Measurements from ENCODE around the gene ACP2. TPM values are rescaled to one million over a fixed set of nuclear protein-coding genes. Genes with fewer than 3 reads are reported as not detected.

ACP2 gene
- polyA plus RNA-seq, 2 of the 4 experiments (the other 2 are of a cell fraction) = 13.6 to 19.7 TPM

- peaks cover 30% of the 10 kb centered on the region for H3K4me1 ChIP-seq
- 72% methylated on average over 13 of the region's 13 CpGs for WGBS (ENCODE audit: missing lambda C conversion rate)
- ChIA-PET POLR2A (no interaction called here), CTCF (interaction anchor here (0.9 to 2.0 kb wide), 6 partner anchors 10 to 108 kb away, joined by 3 to 18 read pairs (median 4); partner anchors contain the start of gene NR1H3)
- DNase-seq (ENCODE audit: low read depth in 1 of 2, low spot score in 1 of 2) = no peak
- no peaks in the 10 kb centered on the region for H3K9me3 ChIP-seq
- peak overlapping the region; percentile 97 for H3K4me2 ChIP-seq
- no peak for TF ChIP-seq NFE2L2 (conservative IDR thresholded peaks at IDR 0.05; ENCODE audit: low read length)
- no peak for ATAC-seq
- peak overlapping the region; percentile 72; the same call in 2 of the 3 replicates for H3K4me3 ChIP-seq
- H3K27ac ChIP-seq = peak overlapping the region; percentile 95 to 99
- no peak for FAIRE-seq
Observed at GRCh38 chr11:47268448-47269001, 19.9 kb upstream of the ACP2 start.

- DNase-seq (ENCODE audit: low read depth in 1 of 2, low spot score in 1 of 2) = no peak
- WGBS (ENCODE audit: missing lambda C conversion rate) = 88% methylated on average over 6 of the region's 6 CpGs
- ChIA-PET CTCF (interaction anchor here (0.9 to 2.0 kb wide), 7 partner anchors 8 to 107 kb away, joined by 3 to 18 read pairs (median 3); partner anchors contain the start of gene NR1H3), POLR2A (interaction anchor here (0.6 kb wide), 1 partner anchor 99 kb away, joined by 13 read pairs; no protein-coding TSS in a partner anchor)
- Histone ChIP-seq H3K4me3 (no peak overlapping the region), H3K4me2 (no peak overlapping the region), H3K9me3 (no peaks in the 10 kb centered on the region), H3K27ac (peak overlapping the region in 1 of 2 experiments; percentile 95; a peak in 2 of 6 replicates), H3K4me1 (peaks cover 30% of the 10 kb centered on the region)
- TF ChIP-seq RCOR1 (IDR thresholded peaks at IDR 0.05; ENCODE audit: low read depth, low read length) (no peak), CHD2 (IDR thresholded peaks at IDR 0.05; ENCODE audit: low read length, partially characterized antibody) (no peak), JUNB (IDR thresholded peaks at IDR 0.05) (no peak), NPAS2 (CRISPR knock-in tag; IDR thresholded peaks at IDR 0.05; ENCODE audit: borderline replicate concordance) (no peak), SMC3 (IDR thresholded peaks at IDR 0.05) (no peak), POLR2A (IDR thresholded peaks at IDR 0.05; ENCODE audit: low read length) (no peak), JUN (IDR thresholded peaks at IDR 0.05) (no peak), FOSB (CRISPR knock-in tag; IDR thresholded peaks at IDR 0.05) (no peak), FOSL2 (IDR thresholded peaks at IDR 0.05) (no peak), FOSL2 (CRISPR knock-in tag; IDR thresholded peaks at IDR 0.05) (no peak), BHLHE40 (IDR thresholded peaks at IDR 0.05; ENCODE audit: low read depth, low read length) (no peak), MYC (IDR thresholded peaks at IDR 0.05; ENCODE audit: borderline replicate concordance, low read length) (no peak), ESRRA (IDR thresholded peaks at IDR 0.05; ENCODE audit: borderline replicate concordance, low read length) (no peak), MAFK (IDR thresholded peaks at IDR 0.05; ENCODE audit: partially characterized antibody) (no peak), RFX5 (IDR thresholded peaks at IDR 0.05) (no peak), KDM5A (IDR thresholded peaks at IDR 0.05) (no peak), PHF8 (IDR thresholded peaks at IDR 0.05; ENCODE audit: borderline replicate concordance, low read depth) (no peak)
- TF ChIP-seq, protein P1, sequence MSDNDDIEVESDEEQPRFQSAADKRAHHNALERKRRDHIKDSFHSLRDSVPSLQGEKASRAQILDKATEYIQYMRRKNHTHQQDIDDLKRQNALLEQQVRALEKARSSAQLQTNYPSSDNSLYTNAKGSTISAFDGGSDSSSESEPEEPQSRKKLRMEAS (IDR thresholded peaks at IDR 0.05) = no peak
- TF ChIP-seq, protein P2, sequence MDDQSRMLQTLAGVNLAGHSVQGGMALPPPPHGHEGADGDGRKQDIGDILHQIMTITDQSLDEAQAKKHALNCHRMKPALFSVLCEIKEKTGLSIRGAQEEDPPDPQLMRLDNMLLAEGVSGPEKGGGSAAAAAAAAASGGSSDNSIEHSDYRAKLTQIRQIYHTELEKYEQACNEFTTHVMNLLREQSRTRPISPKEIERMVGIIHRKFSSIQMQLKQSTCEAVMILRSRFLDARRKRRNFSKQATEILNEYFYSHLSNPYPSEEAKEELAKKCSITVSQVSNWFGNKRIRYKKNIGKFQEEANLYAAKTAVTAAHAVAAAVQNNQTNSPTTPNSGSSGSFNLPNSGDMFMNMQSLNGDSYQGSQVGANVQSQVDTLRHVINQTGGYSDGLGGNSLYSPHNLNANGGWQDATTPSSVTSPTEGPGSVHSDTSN (IDR thresholded peaks at IDR 0.05) = no peak
- TF ChIP-seq, protein P3, sequence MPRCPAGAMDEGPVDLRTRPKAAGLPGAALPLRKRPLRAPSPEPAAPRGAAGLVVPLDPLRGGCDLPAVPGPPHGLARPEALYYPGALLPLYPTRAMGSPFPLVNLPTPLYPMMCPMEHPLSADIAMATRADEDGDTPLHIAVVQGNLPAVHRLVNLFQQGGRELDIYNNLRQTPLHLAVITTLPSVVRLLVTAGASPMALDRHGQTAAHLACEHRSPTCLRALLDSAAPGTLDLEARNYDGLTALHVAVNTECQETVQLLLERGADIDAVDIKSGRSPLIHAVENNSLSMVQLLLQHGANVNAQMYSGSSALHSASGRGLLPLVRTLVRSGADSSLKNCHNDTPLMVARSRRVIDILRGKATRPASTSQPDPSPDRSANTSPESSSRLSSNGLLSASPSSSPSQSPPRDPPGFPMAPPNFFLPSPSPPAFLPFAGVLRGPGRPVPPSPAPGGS (IDR thresholded peaks at IDR 0.05) = no peak
- no peak for ATAC-seq
- FAIRE-seq = no peak
Observed at GRCh38 chr11:47267876-47268275, 19.3 kb upstream of the ACP2 start.

DNA sequence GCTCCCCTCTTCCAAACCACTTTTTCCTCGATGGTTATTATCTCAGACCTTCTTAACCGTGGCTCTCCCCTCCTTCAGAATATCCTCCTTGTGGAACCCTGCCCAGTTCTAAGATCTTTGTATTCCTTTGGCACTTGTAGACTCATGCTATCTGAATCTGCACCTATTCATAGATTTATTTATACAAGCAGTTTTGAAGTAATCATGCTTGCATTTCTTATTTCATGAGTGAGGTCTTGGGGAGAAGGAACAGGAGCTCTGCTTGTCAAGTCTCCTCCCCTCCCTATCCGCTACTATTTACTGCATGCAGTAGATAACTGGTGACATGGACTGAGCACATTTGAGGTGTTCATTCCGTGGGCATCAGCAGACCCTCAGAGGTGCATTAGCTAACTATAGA lies 15.9 kb upstream of the ACP2 start:
- WGBS (ENCODE audit: missing lambda C conversion rate) = 82% methylated on average over 4 of the region's 4 CpGs
- Histone ChIP-seq H3K4me2 (no peak overlapping the region), H3K9me3 (no peaks in the 10 kb centered on the region), H3K4me1 (peaks cover 24% of the 10 kb centered on the region), H3K4me3 (no peak overlapping the region), H3K27ac (no peak overlapping the region)
- TF ChIP-seq MYC (IDR thresholded peaks at IDR 0.05; ENCODE audit: borderline replicate concordance, low read length) (no peak), CHD4 (IDR thresholded peaks at IDR 0.05; ENCODE audit: borderline replicate concordance) (no peak), NR3C1 (IDR thresholded peaks at IDR 0.05) (no peak), MAZ (IDR thresholded peaks at IDR 0.05; ENCODE audit: borderline replicate concordance, low read depth, low read length) (no peak), HES2 (IDR thresholded peaks at IDR 0.05) (no peak), CHD2 (IDR thresholded peaks at IDR 0.05; ENCODE audit: low read length, partially characterized antibody) (no peak)
- ATAC-seq (no peak), FAIRE-seq (no peak), DNase-seq (ENCODE audit: low read depth in 1 of 2, low spot score in 1 of 2) (no peak)
- ChIA-PET POLR2A (interaction anchor here (0.5 kb wide), 1 partner anchor 328 kb away, joined by 8 read pairs; the partner anchor contains the start of gene CSTPP1), CTCF (interaction anchor here (0.9 to 10.8 kb wide), 9 partner anchors 9 to 148 kb away, joined by 3 to 173 read pairs (median 4); partner anchors contain the start of genes ACP2 and ARFGAP2)

All from A549 (cell line).